T-cell (primary cell): ENCODE measurements around the gene MYO16. TPM values are rescaled to one million over a fixed set of nuclear protein-coding genes. Genes with fewer than 3 reads are reported as not detected.

Experiments
- ATAC-seq, 4 experiments: fragments of 200-7000 bp in 3 of 4; fragments of 150-1000 bp in 1 of 4; cut with Tn5 transposase; replicated peaks in 1 of 4; 1 replicate in 3 of 4; 2 replicates in 1 of 4; pipeline ENCODE4 v1.10.0; 2021; ENCODE audit warnings: moderate library complexity in 3 of 4, mild to moderate bottlenecking in 2 of 4, moderate number of reproducible peaks in 1 of 4
- CTCF ChIA-PET, 2 donors: fragments of 300-600 bp; sonication (Branson Sonifier 250); formaldehyde crosslinking; loops; one replicate each; lab custom pipeline; 2022; ENCODE audit warnings: antibody characterized with exemption in 2 of 2; lab: Charles Lee
- POLR2A ChIA-PET, 2 donors: fragments of 300-600 bp; sonication (Branson Sonifier 250); formaldehyde crosslinking; loops; one replicate each; lab custom pipeline; 2022; ENCODE audit warnings: antibody characterized with exemption in 2 of 2; lab: Charles Lee
- DNase-seq, 35 experiments: peaks; one replicate each; pipeline versions ENCODE4 v3.0.0 to v3.0.0-alpha.2; 2013 to 2023
- H3K27ac ChIP-seq: one replicate; pipeline ENCODE4 v1.5.1; 2013; ENCODE audit warnings: low read length
- H3K27me3 ChIP-seq, 2 experiments: replicated peaks in 1 of 2; 1 replicate in 1 of 2; 2 replicates in 1 of 2; pipeline versions ENCODE4 v1.6.1 to v1.7.0; 2013; ENCODE audit warnings: low read length in 1 of 2, mixed read lengths in 1 of 2; ENCODE audit not compliant: control insufficient read depth in 2 of 2, insufficient read depth in 2 of 2; ENCODE audit errors: extremely low read depth in 1 of 2
- H3K36me3 ChIP-seq, 2 donors: 1 replicate in 1 of 2; 2 replicates in 1 of 2; pipeline versions ENCODE4 v1.6.1 to v1.7.0; 2013; ENCODE audit warnings: low read length in 1 of 2; ENCODE audit not compliant: control insufficient read depth in 2 of 2, insufficient read depth in 1 of 2; ENCODE audit errors: extremely low read depth in 1 of 2
- H3K4me1 ChIP-seq, 2 experiments: 1 replicate in 1 of 2; 2 replicates in 1 of 2; pipeline versions ENCODE4 v1.6.1 to v1.7.0; 2013; ENCODE audit warnings: low read length in 2 of 2, mixed read lengths in 1 of 2; ENCODE audit not compliant: insufficient read depth in 2 of 2, control insufficient read depth in 1 of 2; ENCODE audit errors: extremely low read depth in 1 of 2
- H3K4me3 ChIP-seq, 2 donors: 1 replicate in 1 of 2; 2 replicates in 1 of 2; pipeline versions ENCODE4 v1.5.1 to v1.7.0; 2013; ENCODE audit warnings: mild to moderate bottlenecking in 2 of 2, low read length in 1 of 2, moderate library complexity in 1 of 2; ENCODE audit not compliant: control insufficient read depth in 1 of 2; ENCODE audit errors: extremely low read depth in 1 of 2
- H3K9me3 ChIP-seq: 2 replicates; pipeline ENCODE4 v1.7.0; 2013
- H3K27ac Mint-ChIP-seq, 2 donors: one replicate each; pipeline ENCODE4 v1.8.0; 2020 to 2021; ENCODE audit warnings: mild to moderate bottlenecking in 2 of 2, mixed read lengths in 2 of 2
- H3K27me3 Mint-ChIP-seq, 2 donors: one replicate each; pipeline ENCODE4 v1.8.0; 2021 to 2022; ENCODE audit warnings: mixed read lengths in 2 of 2
- H3K36me3 Mint-ChIP-seq: one replicate; pipeline ENCODE4 v1.8.0; 2021; ENCODE audit warnings: mixed read lengths
- H3K4me1 Mint-ChIP-seq, 3 donors: one replicate each; pipeline ENCODE4 v1.8.0; 2020 to 2022; ENCODE audit warnings: mixed read lengths in 3 of 3, mild to moderate bottlenecking in 1 of 3
- H3K4me3 Mint-ChIP-seq, 3 donors: one replicate each; pipeline ENCODE4 v1.8.0; 2020 to 2022; ENCODE audit warnings: mild to moderate bottlenecking in 3 of 3, mixed read lengths in 3 of 3, moderate library complexity in 3 of 3
- H3K9me3 Mint-ChIP-seq, 3 donors: one replicate each; pipeline ENCODE4 v1.8.0; 2020 to 2022; ENCODE audit warnings: mixed read lengths in 3 of 3
- WGBS: methylation state at CpG from one replicate; pipeline ENCODE4 v1.1.5; 2013; ENCODE audit warnings: missing lambda C conversion rate; ENCODE audit not compliant: insufficient coverage; 5-methylcytosine and 5-hydroxymethylcytosine counted together
- total RNA-seq, 35 experiments: library from RNA in 6 of 35; stranded (reverse) in 6 of 35; fragments of 120-200 nt in 1 of 35; gene quantifications; one replicate each; pipeline versions ENCODE4 v1.2.1 to v1.2.4 and lab custom pipeline; 2013 to 2026

MYO16 gene
- total RNA-seq, 5 donors from 2014 or later (not counting 1 experiment from before 2014, with no cell fraction given) = 0.20 to 2.0 (median 1.1) TPM

GRCh38 chr13:109157275-109157674, 527.9 kb downstream of the MYO16 start:
- Histone ChIP-seq H3K27me3 (no peaks in the 10 kb centered on the region), H3K36me3 (no peaks in the 10 kb centered on the region), H3K4me1 (no peaks in the 10 kb centered on the region), H3K9me3 (no peaks in the 10 kb centered on the region), H3K4me3 (no peak overlapping the region), H3K27ac (no peak overlapping the region)
- Mint-ChIP-seq H3K4me3 (no peak overlapping the region), H3K27ac (no peak overlapping the region), H3K36me3 (no peaks in the 10 kb centered on the region), H3K9me3 (no peaks in the 10 kb centered on the region), H3K27me3 (peaks cover 3 to 15% of the 10 kb centered on the region in 2 donors), H3K4me1 (no peaks in the 10 kb centered on the region)
- ATAC-seq = no peak
- 86% methylated on average over 5 of the region's 5 CpGs for WGBS
- no peak for DNase-seq
- POLR2A ChIA-PET = no interaction called here
- CTCF ChIA-PET = no interaction called here

DNA sequence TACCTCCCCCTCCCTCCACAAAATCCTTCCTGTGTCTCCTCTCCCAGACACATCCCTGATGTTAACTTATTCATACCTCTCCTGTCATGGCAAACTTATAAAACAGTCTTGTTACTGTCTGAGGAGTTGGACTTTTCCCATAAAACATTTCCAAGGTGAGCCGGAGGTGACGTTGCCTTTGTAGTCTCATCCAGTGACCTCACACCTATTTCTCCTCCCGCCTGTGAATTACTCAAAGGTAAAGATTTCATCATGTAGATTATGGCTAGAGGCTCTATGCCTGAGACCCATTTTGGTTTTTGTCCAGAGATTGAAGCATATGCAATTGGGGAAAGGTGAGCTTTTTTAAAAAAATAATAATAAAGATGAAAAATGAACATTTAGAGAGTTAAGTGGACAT, 529.0 kb downstream of the MYO16 start:
- peaks cover 0 to 2% (median 0%) of the 10 kb centered on the region in 3 donors for H3K4me1 Mint-ChIP-seq
- H3K9me3 ChIP-seq = no peaks in the 10 kb centered on the region
- CTCF ChIA-PET = interaction anchor here in 1 of 2 donors (1.0 kb wide), 1 partner anchor 37 kb away, joined by 3 read pairs; no protein-coding TSS in a partner anchor
- no peaks in the 10 kb centered on the region for H3K27me3 ChIP-seq
- H3K27me3 Mint-ChIP-seq = peaks cover 3 to 18% of the 10 kb centered on the region in 2 donors
- POLR2A ChIA-PET = no interaction called here
- H3K9me3 Mint-ChIP-seq = no peaks in the 10 kb centered on the region
- no peaks in the 10 kb centered on the region for H3K36me3 Mint-ChIP-seq
- H3K27ac Mint-ChIP-seq = no peak overlapping the region
- WGBS = no CpG with 5 or more reads among the region's 3 CpGs
- no peak overlapping the region for H3K4me3 ChIP-seq
- H3K4me3 Mint-ChIP-seq = no peak overlapping the region
- DNase-seq (no peak), ATAC-seq (no peak)
- no peaks in the 10 kb centered on the region for H3K36me3 ChIP-seq
- H3K4me1 ChIP-seq = no peaks in the 10 kb centered on the region
- H3K27ac ChIP-seq = no peak overlapping the region

DNA sequence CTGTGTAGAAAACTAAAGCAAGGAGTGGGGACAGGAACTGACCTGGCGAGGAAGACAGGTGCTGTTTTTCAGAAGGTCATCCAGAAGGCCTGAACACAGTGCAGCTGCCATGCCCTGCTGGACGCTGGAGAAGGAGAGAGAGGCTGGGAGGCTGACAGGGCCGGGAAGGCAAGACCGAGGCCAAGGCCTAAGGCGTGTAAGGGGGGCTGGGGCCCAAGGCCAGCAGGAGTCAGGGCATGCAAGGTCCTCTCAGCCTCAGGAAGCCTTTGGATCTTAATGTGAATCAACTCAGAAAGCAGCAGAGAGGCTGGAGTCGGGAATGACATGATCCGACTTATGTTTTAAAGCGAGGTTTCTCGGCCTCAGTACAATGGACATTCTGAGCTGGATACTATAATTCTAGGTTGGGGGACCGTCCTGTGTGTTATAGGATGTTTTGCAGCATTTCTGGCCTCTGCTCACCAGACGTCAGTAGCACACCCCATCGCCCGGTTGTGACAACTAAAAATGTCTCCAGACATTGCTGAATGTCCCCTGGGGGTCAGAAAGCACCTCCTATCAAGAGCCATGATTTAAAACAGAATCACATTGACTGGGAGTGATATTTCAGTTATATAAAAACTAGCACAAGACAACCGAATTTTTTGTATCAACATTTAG, 530.4 kb downstream of the MYO16 start:
- Histone ChIP-seq H3K9me3 (no peaks in the 10 kb centered on the region), H3K27me3 (no peaks in the 10 kb centered on the region), H3K4me3 (no peak overlapping the region), H3K36me3 (no peaks in the 10 kb centered on the region), H3K27ac (no peak overlapping the region), H3K4me1 (no peaks in the 10 kb centered on the region)
- Mint-ChIP-seq H3K4me1 (peaks cover 0 to 2% (median 0%) of the 10 kb centered on the region in 3 donors), H3K9me3 (no peaks in the 10 kb centered on the region), H3K27ac (no peak overlapping the region), H3K27me3 (peaks cover 5 to 15% of the 10 kb centered on the region in 2 donors), H3K4me3 (no peak overlapping the region), H3K36me3 (no peaks in the 10 kb centered on the region)
- WGBS = 89% methylated on average over 9 of the region's 14 CpGs
- POLR2A ChIA-PET = no interaction called here
- DNase-seq (no peak), ATAC-seq (no peak)
- CTCF ChIA-PET = no interaction called here

- H3K9me3 ChIP-seq = no peaks in the 10 kb centered on the region
- Mint-ChIP-seq H3K9me3 (no peaks in the 10 kb centered on the region), H3K27ac (no peak overlapping the region), H3K27me3 (peaks cover 5 to 13% of the 10 kb centered on the region in 2 donors), H3K36me3 (no peaks in the 10 kb centered on the region), H3K4me1 (peaks cover 0 to 2% (median 0%) of the 10 kb centered on the region in 3 donors), H3K4me3 (no peak overlapping the region)
- no peaks in the 10 kb centered on the region for H3K27me3 ChIP-seq
- ATAC-seq (no peak), DNase-seq (no peak)
- CTCF ChIA-PET = no interaction called here
- 41% methylated on average over 4 of the region's 4 CpGs for WGBS
- H3K4me3 ChIP-seq = no peak overlapping the region
- H3K36me3 ChIP-seq = no peaks in the 10 kb centered on the region
- no peak overlapping the region for H3K27ac ChIP-seq
- H3K4me1 ChIP-seq = no peaks in the 10 kb centered on the region
- POLR2A ChIA-PET = no interaction called here
These were observed 530.9 kb downstream of the MYO16 start for GRCh38 chr13:109160357-109160756.

GRCh38 chr13:109160887-109161669, 531.7 kb downstream of the MYO16 start:
- Histone ChIP-seq H3K4me3 (no peak overlapping the region), H3K27me3 (no peaks in the 10 kb centered on the region), H3K36me3 (no peaks in the 10 kb centered on the region), H3K27ac (no peak overlapping the region), H3K9me3 (no peaks in the 10 kb centered on the region), H3K4me1 (no peaks in the 10 kb centered on the region)
- Mint-ChIP-seq H3K27me3 (peaks cover 5 to 9% of the 10 kb centered on the region in 2 donors), H3K36me3 (no peaks in the 10 kb centered on the region), H3K4me3 (no peak overlapping the region), H3K4me1 (peaks cover 0 to 2% (median 0%) of the 10 kb centered on the region in 3 donors), H3K27ac (no peak overlapping the region), H3K9me3 (no peaks in the 10 kb centered on the region)
- POLR2A ChIA-PET = no interaction called here
- CTCF ChIA-PET = no interaction called here
- 94% methylated on average over 6 of the region's 11 CpGs for WGBS
- DNase-seq = no peak
- no peak for ATAC-seq

GRCh38 chr13:109162248-109163036, 533.0 kb downstream of the MYO16 start:
- no peak overlapping the region for H3K4me3 ChIP-seq
- Mint-ChIP-seq H3K27ac (no peak overlapping the region), H3K4me3 (no peak overlapping the region), H3K4me1 (peaks cover 0 to 2% (median 0%) of the 10 kb centered on the region in 3 donors), H3K36me3 (no peaks in the 10 kb centered on the region), H3K9me3 (no peaks in the 10 kb centered on the region), H3K27me3 (peaks cover 2 to 9% of the 10 kb centered on the region in 2 donors)
- peaks cover 0 to 3% of the 10 kb centered on the region in 2 experiments for H3K27me3 ChIP-seq
- no peaks in the 10 kb centered on the region for H3K9me3 ChIP-seq
- ChIA-PET CTCF (interaction anchor here in 1 of 2 donors (0.6 kb wide), 1 partner anchor 11 kb away, joined by 3 read pairs; no protein-coding TSS in a partner anchor), POLR2A (no interaction called here)
- WGBS = 40% methylated on average over 2 of the region's 7 CpGs
- DNase-seq (peak in 3 of 35 experiments; percentile 0 to 34 (median 3)), ATAC-seq (peak in 2 of 4 experiments; percentile 20 to 39)
- H3K4me1 ChIP-seq = no peaks in the 10 kb centered on the region
- no peaks in the 10 kb centered on the region for H3K36me3 ChIP-seq
- no peak overlapping the region for H3K27ac ChIP-seq
